H9 (cell line): ENCODE measurements around the gene EFCAB11. TPM values are rescaled to one million over a fixed set of nuclear protein-coding genes. Genes with fewer than 3 reads are reported as not detected.

Experiments used
- DNase-seq: peaks from one replicate; pipeline ENCODE4 v3.0.0-alpha.2; 2017
- H2AFZ ChIP-seq: one replicate; pipeline ENCODE4 v1.6.1; 2013; ENCODE audit warnings: mild to moderate bottlenecking, low read length, control low read depth, moderate library complexity
- H2AK5ac ChIP-seq: 2 replicates; pipeline ENCODE4 v1.6.1; 2013; ENCODE audit warnings: low read length, control low read depth, mixed read lengths; ENCODE audit not compliant: insufficient read length
- H2BK120ac ChIP-seq: one replicate; pipeline ENCODE4 v1.6.1; 2013; ENCODE audit warnings: low read depth, mild to moderate bottlenecking, low read length, control low read depth, inconsistent platforms; ENCODE audit not compliant: poor library complexity, severe bottlenecking
- H2BK12ac ChIP-seq: 2 replicates; pipeline ENCODE4 v1.6.1; 2013; ENCODE audit warnings: low read length, control low read depth, mixed read lengths, low read depth; ENCODE audit not compliant: insufficient read length
- H2BK15ac ChIP-seq: 2 replicates; pipeline ENCODE4 v1.6.1; 2013; ENCODE audit warnings: low read depth, low read length, control low read depth
- H2BK20ac ChIP-seq: one replicate; pipeline ENCODE4 v1.6.1; 2013; ENCODE audit warnings: low read depth, mild to moderate bottlenecking, low read length, control low read depth, inconsistent platforms; ENCODE audit not compliant: poor library complexity, severe bottlenecking
- H2BK5ac ChIP-seq: 2 replicates; pipeline ENCODE4 v1.6.1; 2013; ENCODE audit warnings: low read length, control low read depth, mixed read lengths; ENCODE audit not compliant: insufficient read length
- H3K14ac ChIP-seq: 2 replicates; pipeline ENCODE4 v1.6.1; 2013; ENCODE audit warnings: low read length, control low read depth; ENCODE audit not compliant: insufficient read depth
- H3K18ac ChIP-seq: 2 replicates; pipeline ENCODE4 v1.6.1; 2013; ENCODE audit warnings: low read depth, mild to moderate bottlenecking, mixed read lengths, low read length, control low read depth; ENCODE audit not compliant: insufficient read length
- H3K23ac ChIP-seq: 2 replicates; pipeline ENCODE4 v1.6.1; 2013; ENCODE audit warnings: low read length, control low read depth, mixed read lengths, low read depth; ENCODE audit not compliant: insufficient read length
- H3K23me2 ChIP-seq: 2 replicates; pipeline ENCODE4 v1.6.1; 2013; ENCODE audit warnings: low read depth, mild to moderate bottlenecking, mixed read lengths, low read length, control low read depth; ENCODE audit not compliant: insufficient read length, poor library complexity, severe bottlenecking
- H3K27ac ChIP-seq: 2 replicates; pipeline ENCODE4 v1.5.1; 2013; ENCODE audit warnings: low read length, control low read depth, mixed read lengths, low read depth; ENCODE audit not compliant: insufficient read length
- H3K27me3 ChIP-seq: 2 replicates; pipeline ENCODE4 v1.6.1; 2013; ENCODE audit warnings: low read length, control low read depth, inconsistent platforms; ENCODE audit not compliant: insufficient read depth
- H3K4ac ChIP-seq: 2 replicates; pipeline ENCODE4 v1.6.1; 2013; ENCODE audit warnings: low read depth, mild to moderate bottlenecking, control low read depth, inconsistent platforms, low read length, moderate library complexity
- H3K4me1 ChIP-seq: 2 replicates; pipeline ENCODE4 v1.6.1; 2013; ENCODE audit warnings: low read length, control low read depth, inconsistent platforms; ENCODE audit not compliant: insufficient read depth
- H3K4me2 ChIP-seq: 2 replicates; pipeline ENCODE4 v1.6.1; 2013; ENCODE audit warnings: low read length, control low read depth, mixed read lengths; ENCODE audit not compliant: insufficient read length, insufficient read depth
- H3K56ac ChIP-seq: 2 replicates; pipeline ENCODE4 v1.6.1; 2013; ENCODE audit warnings: low read depth, mild to moderate bottlenecking, mixed read lengths, low read length, control low read depth; ENCODE audit not compliant: insufficient read length
- H3K79me1 ChIP-seq: 2 replicates; pipeline ENCODE4 v1.6.1; 2013; ENCODE audit warnings: low read depth, mild to moderate bottlenecking, moderate library complexity, low read length, control low read depth, inconsistent platforms; ENCODE audit not compliant: insufficient read depth, poor library complexity, severe bottlenecking
- H3K79me2 ChIP-seq: 2 replicates; pipeline ENCODE4 v1.6.1; 2013; ENCODE audit warnings: low read length, control low read depth, inconsistent platforms; ENCODE audit not compliant: insufficient read depth
- H3K9ac ChIP-seq: 2 replicates; pipeline ENCODE4 v1.6.1; 2013; ENCODE audit warnings: low read length, control low read depth, mixed read lengths; ENCODE audit not compliant: insufficient read length; ENCODE audit errors: extremely low read depth
- H3K9me3 ChIP-seq: one replicate; pipeline ENCODE4 v1.6.1; 2013; ENCODE audit warnings: low read depth, low read length, inconsistent platforms; ENCODE audit not compliant: control insufficient read depth
- H3T11ph ChIP-seq: one replicate; pipeline ENCODE4 v1.6.1; 2013; ENCODE audit warnings: mild to moderate bottlenecking, low read length, control low read depth, inconsistent platforms
- H4K20me1 ChIP-seq: one replicate; pipeline ENCODE4 v1.6.1; 2013; ENCODE audit not compliant: control insufficient read depth, insufficient read length, insufficient read depth
- H4K5ac ChIP-seq: 2 replicates; pipeline ENCODE4 v1.6.1; 2013; ENCODE audit warnings: low read depth, mild to moderate bottlenecking, mixed read lengths, low read length, control low read depth; ENCODE audit not compliant: insufficient read length
- H4K8ac ChIP-seq: replicated peaks from 2 replicates; pipeline ENCODE4 v1.6.1; 2013; ENCODE audit warnings: low read length, control low read depth, mixed read lengths, low read depth; ENCODE audit not compliant: insufficient read length
- H4K91ac ChIP-seq: 2 replicates; pipeline ENCODE4 v1.6.1; 2013; ENCODE audit warnings: low read depth, mild to moderate bottlenecking, moderate library complexity, mixed read lengths, low read length, control low read depth; ENCODE audit not compliant: insufficient read length
- H3K27ac Mint-ChIP-seq, 3 experiments: 2 replicates in 2 of 3; 3 replicates in 1 of 3; pipeline ENCODE4 v1.8.0; 2020 to 2021; ENCODE audit warnings: mixed read lengths in 3 of 3, mild to moderate bottlenecking in 1 of 3, moderate library complexity in 1 of 3
- H3K27me3 Mint-ChIP-seq: 2 replicates; pipeline ENCODE4 v1.8.0; 2021; ENCODE audit warnings: low read depth, mild to moderate bottlenecking, moderate library complexity, mixed read lengths
- H3K36me3 Mint-ChIP-seq, 3 experiments: 2 replicates in 2 of 3; 3 replicates in 1 of 3; pipeline ENCODE4 v1.8.0; 2020 to 2021; ENCODE audit warnings: low read depth in 3 of 3, mixed read lengths in 3 of 3; ENCODE audit not compliant: insufficient read depth in 1 of 3
- H3K4me1 Mint-ChIP-seq, 2 experiments: 2 replicates each; pipeline ENCODE4 v1.8.0; 2020; ENCODE audit warnings: mixed read lengths in 2 of 2
- H3K4me3 Mint-ChIP-seq, 2 experiments: 2 replicates in 1 of 2; 3 replicates in 1 of 2; pipeline ENCODE4 v1.8.0; 2020 to 2021; ENCODE audit warnings: mild to moderate bottlenecking in 2 of 2, mixed read lengths in 2 of 2, moderate library complexity in 1 of 2
- H3K9me3 Mint-ChIP-seq, 2 experiments: 2 replicates in 1 of 2; 3 replicates in 1 of 2; pipeline ENCODE4 v1.8.0; 2020; ENCODE audit warnings: mild to moderate bottlenecking in 2 of 2, mixed read lengths in 2 of 2, moderate library complexity in 1 of 2
- CTCF ChIP-seq: fragments of 200-600 bp; sonication (generic); conservative IDR thresholded peaks from 3 replicates; pipeline ENCODE4 v1.8.0; 2021; ENCODE audit warnings: antibody characterized with exemption, mild to moderate bottlenecking
- WGBS: extraction: QIAGEN DNeasy Blood & Tissue Kit; methylation state at CpG from one replicate; pipeline ENCODE4 v1.1.7; 2013; ENCODE audit warnings: missing lambda C conversion rate, low lambda C conversion rate, mixed read lengths; ENCODE audit not compliant: insufficient read length; ENCODE audit errors: extremely low coverage; 5-methylcytosine and 5-hydroxymethylcytosine counted together
- total RNA-seq: library from RNA; stranded (reverse); gene quantifications from 2 replicates; pipeline ENCODE4 v1.2.1, GENCODE V29; 2021

EFCAB11 gene
- total RNA-seq, 1 experiment from 2014 or later, result 17.4 TPM

- no peak overlapping the region for H2BK120ac ChIP-seq
- H3K79me1 ChIP-seq, result no peaks in the 10 kb centered on the region
- Mint-ChIP-seq H3K36me3 (no peaks in the 10 kb centered on the region), H3K9me3 (no peaks in the 10 kb centered on the region), H3K4me1 (peaks cover 0 to 4% of the 10 kb centered on the region in 2 experiments; a peak in 1 of 4 replicates), H3K27me3 (no peaks in the 10 kb centered on the region), H3K27ac (no peak overlapping the region), H3K4me3 (no peak overlapping the region)
- no peak overlapping the region for H2BK15ac ChIP-seq
- H3K14ac ChIP-seq, result no peak overlapping the region
- WGBS, result no CpG with 5 or more reads among the region's 5 CpGs
- DNase-seq, result no peak
- no peak overlapping the region for H4K8ac ChIP-seq
- H3K23me2 ChIP-seq, result no peaks in the 10 kb centered on the region
- H3K18ac ChIP-seq, result no peak overlapping the region
- H4K5ac ChIP-seq, result no peak overlapping the region
- no peak overlapping the region for H2BK20ac ChIP-seq
- H3K4me1 ChIP-seq, result no peaks in the 10 kb centered on the region
- no peak overlapping the region for H3K23ac ChIP-seq
- H3T11ph ChIP-seq, result no peak overlapping the region
- H3K4me2 ChIP-seq, result no peak overlapping the region
- H2BK5ac ChIP-seq, result no peak overlapping the region
- H3K56ac ChIP-seq, result no peak overlapping the region
- H2AK5ac ChIP-seq, result no peak overlapping the region
- H2AFZ ChIP-seq, result no peak overlapping the region
- H3K9ac ChIP-seq, result no peak overlapping the region
- H2BK12ac ChIP-seq, result no peak overlapping the region
- no peaks in the 10 kb centered on the region for H3K27me3 ChIP-seq
- no peak overlapping the region for H4K91ac ChIP-seq
- H3K27ac ChIP-seq, result no peak overlapping the region
- no peaks in the 10 kb centered on the region for H4K20me1 ChIP-seq
- TF ChIP-seq CTCF, result no peak
- H3K4ac ChIP-seq, result no peak overlapping the region
- no peaks in the 10 kb centered on the region for H3K79me2 ChIP-seq
- no peaks in the 10 kb centered on the region for H3K9me3 ChIP-seq
Measured at GRCh38 chr14:89803542-89803941, 151.0 kb downstream of the EFCAB11 start.
